ENCODE results near the gene MTCL1. TPM values are rescaled to one million over a fixed set of nuclear protein-coding genes. Genes with fewer than 3 reads are reported as not detected.
A peak's percentile ranks its signal among the peaks of the same experiment; 100 is the strongest.

Gene MTCL1
- total RNA-seq, 1 experiment from 2014 or later: 12.2 TPM

- DNase-seq (ENCODE audit: low read depth): no peak
Observed at GRCh38 chr18:8833480-8833879, 128.1 kb downstream of the MTCL1 start.

- DNase-seq (ENCODE audit: low read depth): no peak
Observed at GRCh38 chr18:8834881-8835280, 129.5 kb downstream of the MTCL1 start.

GRCh38 chr18:8835521-8835953 lies 130.2 kb downstream of the MTCL1 start:
- DNase-seq (ENCODE audit: low read depth): no peak

GRCh38 chr18:8839281-8839680 lies 133.9 kb downstream of the MTCL1 start:
- DNase-seq (ENCODE audit: low read depth): no peak

GRCh38 chr18:8841781-8842485 lies 136.6 kb downstream of the MTCL1 start:
- no peak for DNase-seq (ENCODE audit: low read depth)

- DNase-seq (ENCODE audit: low read depth): no peak
Observed at GRCh38 chr18:8842506-8842905, 137.2 kb downstream of the MTCL1 start.

- no peak for DNase-seq (ENCODE audit: low read depth)
Observed at GRCh38 chr18:8843005-8843404, 137.6 kb downstream of the MTCL1 start.

DNA sequence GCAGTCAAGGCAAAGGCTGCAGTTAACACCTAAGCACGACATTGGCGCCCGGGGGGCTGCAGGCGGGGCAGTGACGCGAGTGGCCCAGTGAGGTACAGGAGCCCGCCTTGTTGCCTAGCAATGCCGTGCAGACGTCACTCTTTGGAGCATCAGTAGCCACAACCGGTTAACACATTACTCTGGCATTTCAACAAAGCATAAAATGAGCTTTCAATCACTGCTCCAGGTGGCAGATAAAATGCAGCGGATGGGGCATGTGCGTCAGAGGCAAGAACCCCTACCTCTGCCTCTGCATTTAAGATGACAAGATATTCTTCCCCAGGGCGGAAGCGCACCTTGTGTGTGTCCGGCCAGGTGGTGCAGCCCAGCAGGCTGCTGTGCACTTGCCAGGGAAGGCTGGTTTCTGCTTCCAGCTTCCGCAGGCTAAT lies 139.4 kb downstream of the MTCL1 start:
- DNase-seq (ENCODE audit: low read depth): peak; percentile 11

DNA sequence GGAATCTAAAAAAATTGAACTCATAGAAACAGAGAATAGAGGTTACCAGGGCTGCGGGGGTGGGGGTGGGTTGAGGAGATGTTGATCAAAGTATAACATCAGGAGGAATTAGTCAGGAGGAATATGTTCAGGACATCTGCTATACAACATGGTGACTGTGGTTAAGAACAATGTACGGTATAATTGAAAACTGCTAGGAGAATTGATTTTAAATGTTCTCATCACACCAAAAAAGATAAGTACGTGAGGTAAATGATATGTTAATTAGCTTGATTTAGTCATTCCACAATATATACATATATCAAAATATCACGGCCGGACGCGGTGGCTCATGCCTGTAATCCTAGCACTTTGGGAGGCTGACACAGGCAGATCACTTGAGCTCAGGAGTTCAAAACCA lies 140.2 kb downstream of the MTCL1 start:
- no peak for DNase-seq (ENCODE audit: low read depth)

DNA sequence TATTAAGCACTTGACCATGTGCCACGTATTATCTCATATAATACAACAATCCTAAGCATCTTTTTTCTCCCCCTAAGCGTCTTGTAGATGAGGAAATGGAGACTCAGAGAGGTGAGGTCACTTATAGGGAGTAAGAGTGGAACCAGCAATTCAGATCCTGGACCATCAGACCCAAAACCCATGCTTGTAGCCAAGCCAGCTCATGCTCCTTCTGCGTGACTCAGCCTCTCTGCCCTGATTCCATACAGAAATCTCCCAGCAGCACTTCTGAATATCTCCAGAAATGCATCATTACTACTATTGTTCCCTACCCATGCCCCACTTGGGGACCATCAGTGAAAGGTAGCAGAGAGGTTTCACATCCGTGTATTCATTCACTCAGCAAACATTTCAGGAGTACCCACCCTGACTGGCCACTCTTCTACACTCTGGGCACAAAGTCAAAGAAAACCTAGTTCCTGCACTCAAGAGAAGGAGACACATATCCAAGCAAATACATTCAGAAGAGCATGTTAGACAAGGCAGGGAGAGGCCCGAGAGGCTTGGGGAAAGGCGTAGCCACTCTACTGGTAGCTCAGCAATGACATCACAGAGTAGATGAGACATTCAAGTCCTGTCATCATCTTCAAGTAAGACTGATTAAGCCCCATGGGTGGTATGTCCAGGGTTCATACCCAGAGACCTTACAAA lies 141.9 kb downstream of the MTCL1 start:
- DNase-seq (ENCODE audit: low read depth): no peak

- no peak for DNase-seq (ENCODE audit: low read depth)
Observed at GRCh38 chr18:8847900-8848299, 142.5 kb downstream of the MTCL1 start.

DNA sequence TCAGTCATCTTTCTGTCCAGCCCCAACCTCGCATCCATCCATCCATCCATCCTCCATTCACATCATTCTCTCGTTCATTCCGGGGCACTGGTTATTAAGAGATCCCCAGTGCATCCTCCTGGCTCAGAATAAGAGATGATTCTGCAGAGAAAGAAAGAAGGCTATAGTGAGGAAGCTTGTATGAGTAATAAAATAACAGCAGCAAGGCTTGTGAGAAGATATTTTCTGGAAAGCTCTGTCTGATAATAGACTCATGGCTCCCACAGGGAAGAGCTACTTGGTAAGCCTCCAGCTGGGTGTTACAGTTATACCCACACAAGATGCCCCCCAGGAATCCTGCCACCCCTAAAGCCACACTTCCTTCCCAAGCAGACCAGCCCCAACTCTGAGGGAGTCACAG lies 143.2 kb downstream of the MTCL1 start:
- no peak for DNase-seq (ENCODE audit: low read depth)

GRCh38 chr18:8849696-8850095 lies 144.3 kb downstream of the MTCL1 start:
- no peak for DNase-seq (ENCODE audit: low read depth)

DNA sequence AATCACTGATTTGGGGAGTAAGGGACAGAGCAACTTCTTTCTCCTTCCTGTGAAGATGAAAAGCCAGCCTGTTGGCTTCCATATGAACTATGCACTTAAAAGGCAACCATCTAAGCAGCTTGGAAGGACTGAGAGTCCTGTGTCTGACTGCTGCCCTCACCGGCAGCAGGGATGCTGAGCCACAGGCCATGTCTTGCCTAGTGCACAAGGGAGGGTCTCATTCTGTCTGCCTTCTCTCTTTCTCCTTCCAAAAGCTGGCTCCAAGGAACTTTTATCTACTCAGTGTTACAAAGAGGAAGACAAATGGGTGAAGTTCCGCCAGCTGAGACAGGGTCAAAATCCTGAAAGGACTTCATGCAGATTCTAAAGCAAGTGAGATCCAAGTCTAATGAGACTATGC lies 146.3 kb downstream of the MTCL1 start:
- no peak for DNase-seq (ENCODE audit: low read depth)

DNA sequence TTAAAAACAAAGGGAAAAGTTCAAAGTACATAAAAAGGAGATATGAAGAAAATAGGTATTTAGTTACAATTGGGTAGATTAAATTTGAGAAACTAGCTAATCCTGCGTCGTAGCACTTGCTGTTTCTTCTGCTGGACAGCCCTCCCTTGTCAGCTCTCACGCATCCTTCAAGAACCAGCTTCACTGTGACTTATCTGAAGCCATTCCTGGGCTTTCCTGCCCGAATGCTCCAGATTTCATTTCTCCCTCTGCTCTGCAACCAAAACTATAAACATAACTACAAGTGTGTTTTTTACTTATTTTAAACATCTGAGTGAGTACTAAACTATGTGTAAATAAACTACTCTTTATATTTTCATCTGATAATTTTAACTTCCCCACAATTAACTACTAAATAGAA lies 149.2 kb downstream of the MTCL1 start:
- no peak for DNase-seq (ENCODE audit: low read depth)

DNA sequence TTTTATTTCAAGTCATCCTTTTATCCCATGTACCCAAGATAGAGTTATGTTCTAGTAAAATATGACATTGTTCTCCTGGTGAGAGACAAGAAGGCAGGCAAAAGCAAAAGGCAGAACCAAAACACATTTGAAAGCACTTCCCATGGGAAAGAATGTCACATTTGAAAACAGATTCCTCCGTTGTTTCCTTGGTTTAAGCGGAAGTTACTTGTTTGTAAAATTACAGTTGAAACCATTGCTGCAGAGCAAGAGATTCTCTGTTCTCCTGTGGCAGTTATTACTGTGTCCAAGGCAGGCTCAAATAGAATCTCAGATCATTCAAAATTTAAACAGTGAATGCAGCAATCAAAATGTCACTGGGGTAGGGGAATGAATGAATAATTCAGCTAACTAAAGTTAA lies 149.6 kb downstream of the MTCL1 start:
- DNase-seq (ENCODE audit: low read depth): no peak

GRCh38 chr18:8856212-8856611 lies 150.9 kb downstream of the MTCL1 start:
- DNase-seq (ENCODE audit: low read depth): no peak

- no peak for DNase-seq (ENCODE audit: low read depth)
Observed at GRCh38 chr18:8856769-8857393, 151.5 kb downstream of the MTCL1 start.

GRCh38 chr18:8857806-8858205 lies 152.4 kb downstream of the MTCL1 start:
- DNase-seq (ENCODE audit: low read depth): no peak

DNA sequence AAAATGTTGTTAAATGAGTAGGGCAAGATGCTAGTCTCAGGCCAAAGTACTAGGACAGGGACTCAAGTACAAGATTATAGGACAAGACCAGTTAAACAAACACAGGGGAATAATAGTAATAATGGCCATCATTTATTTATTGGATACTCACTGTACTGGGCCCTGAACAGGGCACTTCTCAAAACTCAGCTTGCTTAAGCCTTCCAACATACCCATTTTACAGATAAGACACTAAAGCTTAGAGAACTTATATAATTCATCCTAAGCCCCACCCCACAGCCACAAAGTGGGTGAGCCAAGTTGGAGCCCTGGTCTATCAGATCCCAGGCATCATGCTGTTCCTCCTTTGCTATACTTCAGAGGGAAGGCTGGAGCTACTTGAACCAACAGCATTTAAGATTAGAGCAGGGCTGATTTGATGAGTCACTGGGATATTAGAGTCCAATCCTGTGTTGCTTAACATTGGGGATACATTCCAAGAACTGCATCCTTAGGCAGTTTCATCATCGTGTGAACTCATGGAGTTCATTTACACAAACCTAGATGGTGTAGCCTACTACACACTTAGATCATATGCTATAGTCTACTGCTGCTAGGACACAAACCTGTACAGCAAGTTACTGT lies 153.6 kb downstream of the MTCL1 start:
- peak; percentile 66 for DNase-seq (ENCODE audit: low read depth)

- DNase-seq (ENCODE audit: low read depth): no peak
Observed at GRCh38 chr18:8860845-8861642, 155.7 kb downstream of the MTCL1 start.

- no peak for DNase-seq (ENCODE audit: low read depth)
Observed at GRCh38 chr18:8863427-8863826, 158.1 kb downstream of the MTCL1 start.

Measured in Daoy (cell line).